Measurements from ENCODE around the gene PSMB7.

The PSMB7 gene

GRCh38 chr9:124355039-124355940, 60.0 kb downstream of the PSMB7 start:
- DNase-seq = no peak

- DNase-seq = no peak
Observed at GRCh38 chr9:124354346-124355038, 60.8 kb downstream of the PSMB7 start.

GRCh38 chr9:124353811-124354274, 61.4 kb downstream of the PSMB7 start:
- DNase-seq = no peak

- no peak for DNase-seq
Observed at GRCh38 chr9:124353166-124353768, 62.0 kb downstream of the PSMB7 start.

- no peak for DNase-seq
Observed at GRCh38 chr9:124352616-124353015, 62.6 kb downstream of the PSMB7 start.

GRCh38 chr9:124351672-124352468, 63.4 kb downstream of the PSMB7 start:
- no peak for DNase-seq

- no peak for DNase-seq
Observed at GRCh38 chr9:124350494-124351263, 64.6 kb downstream of the PSMB7 start.

GRCh38 chr9:124349675-124350493, 65.4 kb downstream of the PSMB7 start:
- no peak for DNase-seq

GRCh38 chr9:124349267-124349666, 66.0 kb downstream of the PSMB7 start:
- DNase-seq = no peak

GRCh38 chr9:124348831-124349230, 66.4 kb downstream of the PSMB7 start:
- no peak for DNase-seq

GRCh38 chr9:124348363-124348762, 66.9 kb downstream of the PSMB7 start:
- no peak for DNase-seq

- no peak for DNase-seq
Observed at GRCh38 chr9:124347968-124348358, 67.3 kb downstream of the PSMB7 start.

GRCh38 chr9:124347206-124347967, 67.9 kb downstream of the PSMB7 start:
- DNase-seq = no peak

GRCh38 chr9:124346347-124347163, 68.7 kb downstream of the PSMB7 start:
- DNase-seq = no peak

- no peak for DNase-seq
Observed at GRCh38 chr9:124345751-124346281, 69.4 kb downstream of the PSMB7 start.

- DNase-seq = no peak
Observed at GRCh38 chr9:124345063-124345462, 70.2 kb downstream of the PSMB7 start.

GRCh38 chr9:124344291-124345050, 70.8 kb downstream of the PSMB7 start:
- no peak for DNase-seq
